MM.1S (cell line): Measurements from ENCODE around the gene RBL1.

Experiments used
- EZH2phosphoT487 ChIP-seq: fragments of 300-600 bp; sonication (generic); IDR thresholded peaks from 2 replicates; pipeline ENCODE4 v1.6.1; 2018; ENCODE audit warnings: antibody characterized with exemption, low read length
- TF ChIP-seq, protein P1 (sequence below): fragments of 300-600 bp; sonication (generic); IDR thresholded peaks from 2 replicates; pipeline ENCODE4 v1.5.1; 2016; ENCODE audit warnings: antibody characterized with exemption, low read length, mixed read lengths

DNA sequence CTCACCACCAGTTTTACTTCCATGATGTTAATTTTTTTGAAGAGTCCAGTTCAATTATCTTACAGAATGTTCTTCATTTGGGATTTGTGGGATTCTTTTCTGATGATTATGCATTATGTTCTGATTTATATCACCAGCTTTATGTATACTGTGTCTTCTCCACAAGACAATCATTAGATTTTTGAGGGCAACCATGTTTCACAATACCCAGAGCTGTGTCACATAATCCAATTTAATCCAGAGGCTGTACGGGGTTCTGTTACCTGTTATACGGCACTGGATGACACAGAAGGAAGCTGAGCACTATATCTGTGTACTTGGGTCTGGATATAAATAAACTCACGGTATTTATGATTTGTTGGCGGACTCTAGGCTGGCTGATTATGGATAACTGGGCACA, 41.8 kb upstream of the RBL1 start:
- TF ChIP-seq, protein P1, sequence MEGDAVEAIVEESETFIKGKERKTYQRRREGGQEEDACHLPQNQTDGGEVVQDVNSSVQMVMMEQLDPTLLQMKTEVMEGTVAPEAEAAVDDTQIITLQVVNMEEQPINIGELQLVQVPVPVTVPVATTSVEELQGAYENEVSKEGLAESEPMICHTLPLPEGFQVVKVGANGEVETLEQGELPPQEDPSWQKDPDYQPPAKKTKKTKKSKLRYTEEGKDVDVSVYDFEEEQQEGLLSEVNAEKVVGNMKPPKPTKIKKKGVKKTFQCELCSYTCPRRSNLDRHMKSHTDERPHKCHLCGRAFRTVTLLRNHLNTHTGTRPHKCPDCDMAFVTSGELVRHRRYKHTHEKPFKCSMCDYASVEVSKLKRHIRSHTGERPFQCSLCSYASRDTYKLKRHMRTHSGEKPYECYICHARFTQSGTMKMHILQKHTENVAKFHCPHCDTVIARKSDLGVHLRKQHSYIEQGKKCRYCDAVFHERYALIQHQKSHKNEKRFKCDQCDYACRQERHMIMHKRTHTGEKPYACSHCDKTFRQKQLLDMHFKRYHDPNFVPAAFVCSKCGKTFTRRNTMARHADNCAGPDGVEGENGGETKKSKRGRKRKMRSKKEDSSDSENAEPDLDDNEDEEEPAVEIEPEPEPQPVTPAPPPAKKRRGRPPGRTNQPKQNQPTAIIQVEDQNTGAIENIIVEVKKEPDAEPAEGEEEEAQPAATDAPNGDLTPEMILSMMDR, result no peak
- TF ChIP-seq EZH2phosphoT487, result no peak
